NCI-H526 (cell line): Measurements from ENCODE around the gene MPHOSPH10.
"Not testable (repeated sequence)": the region's sequence is repeated elsewhere in the genome, so short reads cannot be mapped to it uniquely, and the experiment has no call there.

ENCODE experiments used
- DNase-seq, 2 experiments: peaks; one replicate each; lab custom pipeline; 2025; lab: John Stamatoyannopoulos, UW

The MPHOSPH10 gene

DNA sequence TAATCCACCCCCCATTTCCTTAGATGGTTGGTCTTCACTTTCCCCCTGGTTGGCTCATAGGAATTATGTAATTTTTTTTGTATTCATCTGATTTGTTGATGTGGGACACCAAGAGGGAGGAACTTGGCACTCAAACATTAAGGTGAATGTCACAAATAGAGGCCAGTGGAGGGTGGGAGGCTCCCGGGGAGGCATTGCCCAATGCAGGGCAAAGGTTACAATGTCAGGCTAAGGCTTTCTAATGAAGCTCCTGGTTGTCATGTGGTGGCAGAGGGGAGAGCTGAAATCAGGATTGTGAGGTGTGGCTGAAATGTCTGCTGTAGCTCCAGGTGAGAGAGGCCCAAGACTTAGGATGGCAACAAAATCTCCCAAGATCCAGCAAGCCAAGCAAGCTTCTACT is 42.7 kb downstream of the MPHOSPH10 start:
- DNase-seq, result no peak

DNA sequence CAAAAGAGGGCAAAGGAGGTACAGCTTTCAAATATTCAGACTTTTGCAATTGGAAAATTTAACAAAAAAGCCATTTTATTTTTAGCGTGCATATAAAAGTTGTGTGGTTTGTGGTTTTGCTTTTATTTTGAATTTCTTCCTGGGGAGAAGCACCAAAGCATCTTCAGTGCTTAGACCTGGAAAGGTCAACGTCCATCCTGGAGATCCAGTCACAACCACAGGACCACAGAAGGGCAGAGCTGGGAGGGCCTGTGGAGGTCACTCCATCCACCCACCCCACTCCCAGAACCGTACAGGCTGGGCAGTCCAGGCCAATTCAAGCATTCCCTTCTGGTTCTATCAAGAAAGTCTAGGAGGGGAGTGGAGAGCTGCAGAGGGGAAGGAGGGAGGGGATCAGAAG is 43.8 kb downstream of the MPHOSPH10 start:
- no peak for DNase-seq

DNA sequence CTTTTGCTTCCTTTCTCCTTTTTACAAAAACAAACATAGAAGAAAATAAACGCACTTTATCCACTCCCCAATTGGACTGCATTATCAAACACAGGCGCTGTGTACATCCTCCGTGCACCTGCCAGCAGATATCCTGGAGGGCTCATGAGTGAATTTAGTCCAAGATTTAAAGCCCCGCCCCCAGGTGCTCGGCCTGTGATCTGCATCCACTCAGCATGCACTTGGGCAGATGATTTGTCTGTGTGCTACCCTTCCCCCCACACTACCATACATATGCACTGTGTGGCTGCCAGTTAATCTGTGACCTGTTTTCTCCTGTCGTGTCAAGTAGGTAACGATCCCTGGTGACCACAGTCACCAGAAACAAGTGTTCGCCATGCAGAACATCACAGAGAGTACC is 48.4 kb downstream of the MPHOSPH10 start:
- DNase-seq, result peak in 1 of 2 experiments; percentile 29

DNA sequence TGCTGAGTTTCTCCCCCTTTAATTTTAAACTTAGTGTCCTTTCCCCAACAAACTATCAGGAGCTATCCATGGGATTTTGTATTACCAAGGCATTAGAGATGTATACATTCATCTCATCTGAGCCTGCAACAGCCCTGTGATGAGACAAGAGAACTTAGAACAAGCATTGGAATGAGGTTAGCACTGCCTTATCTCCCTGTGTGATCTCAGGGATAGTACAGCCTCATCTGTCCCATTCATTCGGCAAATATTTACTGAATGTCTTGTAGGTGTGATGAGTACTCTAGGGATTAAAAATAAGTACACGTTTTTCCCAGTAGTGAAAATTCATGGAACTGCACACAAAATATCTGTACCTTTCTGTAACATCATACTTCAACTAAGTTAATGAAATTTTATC is 50.9 kb downstream of the MPHOSPH10 start:
- DNase-seq, result no peak

DNA sequence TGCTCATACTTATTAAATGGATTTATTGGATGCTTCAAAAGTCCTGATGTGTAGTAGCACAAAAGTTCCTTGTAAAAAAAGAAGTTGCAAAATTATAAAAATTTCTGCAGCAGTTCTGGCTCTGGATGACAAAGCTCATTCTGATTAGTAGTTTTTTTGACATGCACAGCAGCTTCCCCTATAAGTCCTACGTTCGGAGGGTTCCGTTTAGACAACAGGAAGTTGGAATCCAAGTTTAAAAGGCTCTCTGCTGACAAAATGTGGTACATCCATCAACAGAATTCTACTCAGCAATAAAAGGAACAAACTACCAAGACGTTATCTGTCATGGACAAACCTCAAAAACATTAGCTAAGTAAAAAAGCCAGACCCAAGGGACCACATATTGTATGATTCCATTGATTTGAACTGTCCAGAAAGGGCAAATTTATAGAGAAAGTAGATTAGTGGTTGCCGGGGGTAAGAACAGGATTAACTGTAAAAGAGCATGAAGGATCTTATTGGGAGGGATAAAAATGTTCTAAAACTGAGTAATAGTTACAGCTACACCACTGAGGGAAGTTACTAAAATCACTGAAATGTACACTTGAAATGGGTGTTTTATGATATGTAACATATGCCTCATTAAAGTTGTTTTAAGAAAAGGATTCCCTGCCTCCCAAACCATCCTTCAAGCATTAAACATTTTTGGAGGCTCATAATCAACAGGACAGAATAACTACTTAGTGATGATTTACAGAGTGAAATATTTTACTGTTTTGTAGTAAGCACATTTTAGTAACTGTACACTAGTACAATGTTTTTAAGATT is 53.1 kb downstream of the MPHOSPH10 start:
- DNase-seq, result not testable (repeated sequence)

DNA sequence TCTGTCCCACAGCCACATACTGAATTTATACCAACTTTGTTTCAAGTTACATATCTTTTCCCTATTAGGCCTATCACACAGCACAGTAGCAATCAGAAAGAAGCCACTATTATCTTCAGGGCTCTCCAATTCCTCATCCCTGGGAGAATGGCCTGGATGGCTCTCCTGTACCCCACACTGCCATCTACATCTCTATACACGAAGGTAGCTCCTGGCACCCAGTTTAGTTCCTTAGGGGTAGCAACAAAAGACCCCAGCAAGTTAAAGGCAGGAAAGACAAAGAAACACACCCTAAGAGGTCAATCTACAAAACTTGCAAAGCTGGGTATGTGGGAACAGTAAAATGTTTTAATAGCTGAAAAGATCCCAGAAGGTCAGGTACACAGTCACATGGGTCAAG is 56.5 kb downstream of the MPHOSPH10 start:
- DNase-seq, result no peak

DNA sequence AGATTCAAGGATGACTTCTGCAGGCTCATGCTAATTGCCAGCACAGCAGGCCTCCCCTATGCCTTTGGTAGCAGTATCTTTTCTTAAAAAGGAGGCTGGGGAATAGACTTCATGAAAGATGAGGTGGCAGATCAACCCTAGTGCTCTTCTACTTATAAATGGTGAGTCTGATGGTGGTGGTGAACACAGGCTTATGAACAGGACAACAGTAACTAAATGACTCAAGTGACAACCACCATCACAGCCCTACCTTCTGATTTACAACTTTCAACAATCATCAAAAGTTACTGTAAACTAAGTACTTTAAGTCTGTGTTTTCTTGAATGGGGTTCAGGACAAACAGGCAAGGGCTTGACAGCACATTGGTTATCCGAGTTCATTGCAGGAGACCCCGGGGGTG is 57.2 kb downstream of the MPHOSPH10 start:
- DNase-seq, result no peak

DNA sequence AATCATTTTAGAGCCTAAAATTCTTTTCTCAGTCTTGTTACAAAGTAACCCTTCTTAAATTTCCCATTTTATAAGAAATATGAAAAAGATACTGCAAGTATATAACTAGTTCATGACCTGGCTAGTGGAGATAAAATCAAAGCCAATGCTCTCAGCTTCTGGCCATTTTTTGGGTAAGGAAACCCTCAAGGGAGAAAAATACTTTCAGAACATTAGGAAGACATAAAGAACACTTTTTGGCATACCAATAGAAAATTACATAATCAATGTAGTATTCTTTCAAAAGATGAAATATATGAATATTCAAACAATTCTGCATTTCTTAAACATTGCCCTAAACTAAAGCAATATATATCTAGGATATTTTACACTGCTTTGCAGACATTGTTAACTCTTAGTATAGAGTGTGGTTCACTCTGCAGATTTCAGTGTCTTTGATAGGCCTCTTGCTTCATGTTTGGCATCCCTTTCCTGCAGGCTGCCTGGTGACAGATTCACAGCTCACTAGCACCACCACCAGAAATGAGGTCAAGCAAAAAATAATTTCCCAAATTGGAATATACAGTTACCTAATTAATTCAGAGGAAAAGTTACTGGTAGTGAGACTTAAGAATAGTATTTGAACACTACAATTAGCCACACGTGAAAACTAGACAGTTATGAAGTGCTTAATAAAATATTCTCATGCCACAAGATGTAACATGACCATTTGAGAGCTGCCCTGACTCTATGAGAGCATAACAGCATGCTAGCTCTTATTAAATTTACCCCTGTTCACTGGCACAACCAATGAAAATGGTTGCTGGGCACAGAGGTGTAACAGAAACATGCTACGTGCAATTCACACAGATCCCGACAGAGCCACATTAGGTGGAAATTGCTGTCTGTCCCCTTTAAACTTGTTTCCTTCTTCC is 60.5 kb downstream of the MPHOSPH10 start:
- no peak for DNase-seq

DNA sequence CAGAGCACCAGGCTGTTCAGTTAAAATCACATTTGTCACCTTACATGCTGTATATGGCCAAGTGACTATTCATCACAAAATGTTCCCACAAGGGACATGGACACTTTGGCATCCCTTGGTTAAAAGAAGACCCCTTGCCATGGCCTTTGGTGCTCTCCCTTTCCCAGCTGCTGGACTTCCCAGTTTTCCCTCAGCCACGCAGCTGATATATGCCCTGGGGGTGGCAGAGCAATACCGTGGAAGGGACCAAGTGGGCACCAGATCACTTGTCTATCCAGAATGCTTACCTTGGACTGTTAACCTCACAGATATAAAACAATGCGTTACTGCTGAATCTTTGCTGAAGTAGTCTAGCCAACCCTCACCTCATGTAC is 61.1 kb downstream of the MPHOSPH10 start:
- no peak for DNase-seq
